Activated CD4-positive, alpha-beta memory T cell treated with anti-CD3 and anti-CD28 coated beads, Interleukin-2, amount 10 ng/mL, durations not matched to agents 7 days and 5 days (primary cell): ENCODE results near the gene CLEC4F. TPM values are rescaled to one million over a fixed set of nuclear protein-coding genes. Genes with fewer than 3 reads are reported as not detected.

Source experiments
- CTCF ChIA-PET: fragments of 350-600 bp; sonication (Branson Sonifier 250); formaldehyde crosslinking; loops from one replicate; lab custom pipeline; 2021; ENCODE audit warnings: antibody characterized with exemption, inconsistent platforms; lab: Charles Lee
- POLR2A ChIA-PET: fragments of 350-600 bp; sonication (Branson Sonifier 250); formaldehyde crosslinking; loops from one replicate; lab custom pipeline; 2021; ENCODE audit warnings: antibody characterized with exemption; lab: Charles Lee
- DNase-seq: peaks from one replicate; pipeline ENCODE4 v3.0.0-alpha.2; 2020
- H3K27ac Mint-ChIP-seq: one replicate; pipeline ENCODE4 v1.8.0; 2021; ENCODE audit warnings: mild to moderate bottlenecking, mixed read lengths
- H3K27me3 Mint-ChIP-seq: one replicate; pipeline ENCODE4 v1.8.0; 2021; ENCODE audit warnings: mixed read lengths
- H3K36me3 Mint-ChIP-seq: one replicate; pipeline ENCODE4 v1.8.0; 2021; ENCODE audit warnings: low read depth, mixed read lengths
- H3K4me1 Mint-ChIP-seq: one replicate; pipeline ENCODE4 v1.8.0; 2021; ENCODE audit warnings: mixed read lengths
- H3K4me3 Mint-ChIP-seq: one replicate; pipeline ENCODE4 v1.8.0; 2021; ENCODE audit warnings: mild to moderate bottlenecking, mixed read lengths
- H3K9me3 Mint-ChIP-seq: one replicate; pipeline ENCODE4 v1.8.0; 2021; ENCODE audit warnings: mixed read lengths
- total RNA-seq, 2 experiments: library from RNA; stranded (reverse); gene quantifications; one replicate each; pipeline ENCODE4 v1.2.3, GENCODE V29; 2021

The CLEC4F gene
- total RNA-seq, 2 experiments from 2014 or later, result not detected

GRCh38 chr2:70772486-70773155, 47.8 kb downstream of the CLEC4F start:
- no peak overlapping the region for H3K4me3 Mint-ChIP-seq
- H3K36me3 Mint-ChIP-seq, result no peaks in the 10 kb centered on the region
- CTCF ChIA-PET, result no interaction called here
- POLR2A ChIA-PET, result no interaction called here
- H3K27ac Mint-ChIP-seq, result no peak overlapping the region
- peaks cover 2% of the 10 kb centered on the region for H3K9me3 Mint-ChIP-seq
- DNase-seq, result no peak
- peaks cover 11% of the 10 kb centered on the region for H3K4me1 Mint-ChIP-seq
- H3K27me3 Mint-ChIP-seq, result peaks cover 66% of the 10 kb centered on the region

GRCh38 chr2:70771446-70771845, 49.0 kb downstream of the CLEC4F start:
- Mint-ChIP-seq H3K9me3 (peaks cover 2% of the 10 kb centered on the region), H3K4me3 (no peak overlapping the region), H3K27ac (no peak overlapping the region), H3K36me3 (peaks cover 3% of the 10 kb centered on the region), H3K27me3 (peaks cover 67% of the 10 kb centered on the region), H3K4me1 (peaks cover 17% of the 10 kb centered on the region)
- ChIA-PET POLR2A (no interaction called here), CTCF (no interaction called here)
- no peak for DNase-seq

GRCh38 chr2:70769450-70769849, 50.9 kb downstream of the CLEC4F start:
- H3K27me3 Mint-ChIP-seq, result peaks cover 67% of the 10 kb centered on the region
- ChIA-PET CTCF (interaction anchor here (0.7 to 1.5 kb wide), 2 partner anchors 82 to 151 kb away, joined by 3 read pairs; no protein-coding TSS in a partner anchor), POLR2A (no interaction called here)

GRCh38 chr2:70768590-70769085, 51.8 kb downstream of the CLEC4F start:
- Mint-ChIP-seq H3K4me3 (no peak overlapping the region), H3K27me3 (peaks cover 60% of the 10 kb centered on the region), H3K4me1 (peaks cover 19% of the 10 kb centered on the region)

More at GRCh38 chr2:70769450-70769849, 50.9 kb downstream of the CLEC4F start:
- no peak overlapping the region for H3K4me3 Mint-ChIP-seq
- H3K27ac Mint-ChIP-seq, result no peak overlapping the region
- peaks cover 2% of the 10 kb centered on the region for H3K9me3 Mint-ChIP-seq
- peaks cover 4% of the 10 kb centered on the region for H3K36me3 Mint-ChIP-seq
- peaks cover 19% of the 10 kb centered on the region for H3K4me1 Mint-ChIP-seq
- DNase-seq, result no peak

GRCh38 chr2:70767699-70768589, 52.5 kb downstream of the CLEC4F start, which contains the start of gene ADD2:
Gene ADD2, minus strand, starts transcription at chr2:70768200. Its CDS starts 61,792 bp downstream, at chr2:70706408.
- Mint-ChIP-seq H3K4me3 (peak within 1 kb of the TSS; percentile 66), H3K9me3 (no peaks in the 10 kb centered on the region), H3K27ac (no peak within 1 kb of the TSS), H3K4me1 (peaks cover 19% of the 10 kb centered on the region), H3K36me3 (peaks cover 4% of the 10 kb centered on the region), H3K27me3 (peaks cover 57% of the 10 kb centered on the region)
- DNase-seq, result peak; percentile 49
- ChIA-PET POLR2A (interaction anchor here (0.6 kb wide), 1 partner anchor 80 kb away, joined by 3 read pairs; no protein-coding TSS in a partner anchor), CTCF (interaction anchor here (0.7 to 1.6 kb wide), 7 partner anchors 8 to 103 kb away, joined by 3 to 5 read pairs (median 3); partner anchors contain the start of gene FIGLA)

More at GRCh38 chr2:70768590-70769085, 51.8 kb downstream of the CLEC4F start:
- Mint-ChIP-seq H3K9me3 (peaks cover under 1% of the 10 kb centered on the region), H3K27ac (no peak overlapping the region), H3K36me3 (peaks cover 4% of the 10 kb centered on the region)
- no peak for DNase-seq
- ChIA-PET CTCF (interaction anchor here (0.9 to 1.5 kb wide), 5 partner anchors 9 to 151 kb away, joined by 3 to 5 read pairs (median 4); partner anchors contain the start of gene FIGLA), POLR2A (no interaction called here)

- peak overlapping the region; percentile 57 for H3K4me3 Mint-ChIP-seq
- H3K9me3 Mint-ChIP-seq, result no peaks in the 10 kb centered on the region
- peaks cover 55% of the 10 kb centered on the region for H3K27me3 Mint-ChIP-seq
- peaks cover 19% of the 10 kb centered on the region for H3K4me1 Mint-ChIP-seq
- DNase-seq, result no peak
- POLR2A ChIA-PET, result no interaction called here
- H3K36me3 Mint-ChIP-seq, result peaks cover 4% of the 10 kb centered on the region
- no peak overlapping the region for H3K27ac Mint-ChIP-seq
- CTCF ChIA-PET, result interaction anchor here (1.3 to 1.6 kb wide), 3 partner anchors 27 to 104 kb away, joined by 3 to 4 read pairs (median 3); no protein-coding TSS in a partner anchor
Observed at GRCh38 chr2:70767079-70767698, 53.2 kb downstream of the CLEC4F start.

- CTCF ChIA-PET, result interaction anchor here (1.3 to 1.6 kb wide), 2 partner anchors 27 to 104 kb away, joined by 3 read pairs; no protein-coding TSS in a partner anchor
- H3K36me3 Mint-ChIP-seq, result peaks cover 4% of the 10 kb centered on the region
- H3K27ac Mint-ChIP-seq, result no peak overlapping the region
Observed at GRCh38 chr2:70766357-70767078, 53.9 kb downstream of the CLEC4F start.

GRCh38 chr2:70765507-70765906, 54.9 kb downstream of the CLEC4F start:
- peaks cover 54% of the 10 kb centered on the region for H3K27me3 Mint-ChIP-seq
- H3K4me1 Mint-ChIP-seq, result peaks cover 13% of the 10 kb centered on the region
- POLR2A ChIA-PET, result no interaction called here
- H3K4me3 Mint-ChIP-seq, result no peak overlapping the region
- no peak for DNase-seq
- H3K36me3 Mint-ChIP-seq, result peaks cover 4% of the 10 kb centered on the region
- H3K27ac Mint-ChIP-seq, result no peak overlapping the region
- no peaks in the 10 kb centered on the region for H3K9me3 Mint-ChIP-seq
- CTCF ChIA-PET, result no interaction called here

More at GRCh38 chr2:70766357-70767078, 53.9 kb downstream of the CLEC4F start:
- peaks cover 58% of the 10 kb centered on the region for H3K27me3 Mint-ChIP-seq
- peak overlapping the region; percentile 57 for H3K4me3 Mint-ChIP-seq
- H3K4me1 Mint-ChIP-seq, result peaks cover 18% of the 10 kb centered on the region
- no peak for DNase-seq
- POLR2A ChIA-PET, result no interaction called here
- no peaks in the 10 kb centered on the region for H3K9me3 Mint-ChIP-seq

- ChIA-PET CTCF (interaction anchor here (1.1 kb wide), 1 partner anchor 9 kb away, joined by 3 read pairs; the partner anchor contains the start of gene ADD2), POLR2A (no interaction called here)
- H3K36me3 Mint-ChIP-seq, result no peaks in the 10 kb centered on the region
- H3K27ac Mint-ChIP-seq, result no peak overlapping the region
- DNase-seq, result no peak
- no peaks in the 10 kb centered on the region for H3K4me1 Mint-ChIP-seq
- H3K27me3 Mint-ChIP-seq, result peaks cover 33% of the 10 kb centered on the region
- H3K9me3 Mint-ChIP-seq, result no peaks in the 10 kb centered on the region
- no peak overlapping the region for H3K4me3 Mint-ChIP-seq
Observed at GRCh38 chr2:70759446-70759845, 61.0 kb downstream of the CLEC4F start.
